Activated CD8-positive, alpha-beta memory T cell treated with anti-CD3 and anti-CD28 coated beads, Interleukin-2, amount 50 U/mL, for 48 hours (primary cell): ENCODE data around the gene PFN3.
"Not testable (repeated sequence)": the region's sequence is repeated elsewhere in the genome, so short reads cannot be mapped to it uniquely, and the experiment has no call there.

Experiments used
- DNase-seq: peaks from one replicate; pipeline ENCODE4 v3.0.0-alpha.2; 2020

The PFN3 gene

DNA sequence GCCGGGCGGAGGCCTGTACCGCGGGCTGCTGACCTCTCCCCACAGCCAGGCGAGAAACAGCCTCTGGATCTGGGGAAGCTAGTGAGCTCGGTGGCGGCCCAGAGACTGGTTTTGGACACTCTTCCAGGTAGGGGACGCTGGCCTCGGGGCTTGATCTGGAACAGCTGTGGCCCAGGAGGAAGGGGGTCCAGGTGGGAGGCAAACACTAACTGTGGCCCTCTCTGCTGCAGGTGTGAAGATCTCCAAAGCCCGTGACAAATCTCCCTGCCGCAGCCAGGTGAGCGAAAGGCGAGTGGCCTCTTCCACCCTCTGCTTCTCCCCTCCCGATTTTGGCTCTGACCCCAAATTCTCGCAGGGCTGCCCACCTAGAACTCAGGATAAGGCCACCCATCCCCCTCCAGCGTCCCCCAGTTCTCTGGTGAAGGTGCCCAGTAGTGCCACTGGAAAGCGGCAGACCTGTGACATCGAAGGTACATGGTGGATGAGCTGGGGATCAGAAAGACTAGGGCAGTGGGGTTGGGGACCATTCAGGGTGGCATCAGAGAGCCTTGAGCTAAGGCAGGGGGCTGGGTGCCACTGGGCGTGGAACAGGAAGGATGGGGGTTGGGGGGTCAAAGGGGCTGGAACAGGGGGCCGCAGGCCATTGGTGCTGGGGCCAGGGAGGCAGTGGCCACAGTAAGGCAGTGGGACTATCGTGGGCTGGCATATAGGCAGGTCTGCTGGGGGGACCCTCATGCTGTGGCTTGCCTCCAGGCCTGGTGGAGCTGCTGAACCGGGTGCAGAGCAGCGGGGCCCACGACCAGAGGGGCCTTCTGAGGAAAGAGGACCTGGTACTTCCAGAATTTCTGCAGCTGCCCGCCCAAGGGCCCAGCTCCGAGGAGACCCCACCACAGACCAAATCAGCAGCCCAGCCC is 29.1 kb downstream of the PFN3 start:
- no peak for DNase-seq

DNA sequence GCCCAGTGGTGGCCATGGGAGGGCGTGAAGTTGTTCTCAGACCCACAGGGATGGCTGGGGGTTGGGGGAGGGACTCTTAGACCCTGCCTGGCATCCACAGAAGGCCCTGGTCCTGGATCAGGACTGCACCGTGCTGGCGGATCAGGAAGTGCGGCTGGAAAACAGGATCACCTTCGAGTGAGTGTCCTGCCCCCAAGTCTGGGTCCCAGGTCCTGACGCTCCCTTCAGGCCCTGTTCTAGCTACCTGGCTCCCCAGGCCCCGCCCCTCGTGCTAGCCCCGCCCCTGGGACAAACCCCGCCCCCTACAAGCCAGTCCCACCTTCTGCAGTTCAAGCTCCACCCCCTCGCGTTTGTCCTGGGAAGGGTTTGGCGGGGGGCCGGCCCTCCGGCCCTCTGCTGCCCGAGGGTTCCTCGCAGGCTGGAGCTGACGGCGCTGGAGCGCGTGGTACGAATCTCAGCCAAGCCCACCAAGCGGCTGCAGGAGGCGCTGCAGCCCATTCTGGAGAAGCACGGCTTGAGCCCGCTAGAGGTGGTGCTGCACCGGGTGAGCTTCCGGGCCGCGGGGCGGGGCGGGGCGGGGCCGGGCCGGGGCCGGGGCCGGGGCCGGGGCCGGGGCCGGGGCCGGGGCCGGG is 29.9 kb downstream of the PFN3 start:
- peak; percentile 85 for DNase-seq

DNA sequence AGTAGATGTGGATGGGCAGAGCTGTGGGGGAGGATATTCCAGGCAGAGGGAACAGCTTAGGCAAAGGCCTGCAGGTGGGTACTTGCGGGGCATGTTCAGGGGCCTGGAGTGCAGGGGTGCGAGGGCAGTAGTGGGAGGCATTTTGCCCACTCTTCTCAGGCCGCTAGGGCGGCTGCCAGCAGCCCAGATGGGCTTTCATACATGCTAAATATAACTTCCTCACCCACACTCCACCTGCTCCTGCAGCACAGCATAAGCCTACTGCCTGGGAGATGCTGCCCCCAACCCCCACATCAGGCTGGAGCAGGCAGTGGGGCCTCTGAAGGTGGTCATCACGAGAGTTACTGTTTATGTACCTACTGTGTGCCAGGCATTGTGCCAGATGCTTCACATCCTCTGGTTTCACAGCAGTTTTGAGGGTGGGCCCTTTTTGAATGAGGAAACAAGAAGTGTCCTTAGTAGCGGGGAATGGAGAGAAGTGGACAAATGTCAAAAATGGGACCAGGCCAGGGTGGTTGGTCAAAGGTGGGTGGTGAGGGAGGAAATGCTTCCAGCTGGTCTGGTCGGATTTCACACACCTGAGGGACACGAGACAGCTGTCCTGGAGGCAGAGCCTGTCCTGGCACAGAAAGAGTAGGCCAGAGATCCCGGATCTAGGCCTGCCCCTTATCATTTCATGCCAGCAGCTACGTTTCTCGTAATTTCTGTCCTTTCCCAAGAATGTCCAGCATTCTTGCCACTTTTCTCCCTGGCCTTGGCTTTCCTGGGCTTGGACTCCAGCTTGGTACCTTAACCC is 30.6 kb downstream of the PFN3 start:
- no peak for DNase-seq

DNA sequence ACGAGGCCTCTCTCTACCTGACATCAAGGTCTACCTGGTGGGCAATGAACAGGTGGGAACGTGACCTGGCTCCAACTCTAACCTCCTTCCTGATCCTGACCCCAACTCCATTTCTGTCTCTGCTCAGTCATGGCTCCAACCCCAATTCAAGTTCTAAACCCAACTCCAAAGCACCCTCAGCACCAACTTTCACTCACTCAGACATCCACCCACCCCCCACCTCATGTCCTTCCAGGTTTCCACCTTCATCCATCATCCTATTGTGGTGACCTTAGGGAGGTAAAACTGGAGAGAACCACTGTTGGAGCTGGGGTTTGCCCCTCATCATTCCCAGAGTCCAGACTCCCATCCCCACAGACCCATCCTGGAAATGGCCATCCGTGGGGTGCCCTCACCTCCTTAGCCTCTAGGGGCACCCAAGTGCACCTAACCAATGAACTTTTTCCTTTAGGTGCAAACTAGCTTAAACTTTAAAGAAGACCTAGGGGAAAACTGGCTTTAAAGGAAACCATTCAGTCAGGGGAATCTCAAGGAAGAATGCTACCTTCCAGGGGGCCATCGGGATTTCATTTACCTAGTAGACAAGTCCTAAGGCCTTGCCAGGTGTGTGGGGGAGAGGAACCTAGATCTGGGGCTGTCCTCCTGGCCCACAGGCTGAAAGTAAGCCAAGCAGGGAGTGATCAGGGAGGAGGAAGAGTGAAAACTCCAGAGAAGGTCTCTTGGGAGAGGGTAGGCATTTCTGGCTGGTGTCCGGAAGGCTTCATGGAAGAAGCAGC is 31.4 kb downstream of the PFN3 start:
- DNase-seq = no peak

DNA sequence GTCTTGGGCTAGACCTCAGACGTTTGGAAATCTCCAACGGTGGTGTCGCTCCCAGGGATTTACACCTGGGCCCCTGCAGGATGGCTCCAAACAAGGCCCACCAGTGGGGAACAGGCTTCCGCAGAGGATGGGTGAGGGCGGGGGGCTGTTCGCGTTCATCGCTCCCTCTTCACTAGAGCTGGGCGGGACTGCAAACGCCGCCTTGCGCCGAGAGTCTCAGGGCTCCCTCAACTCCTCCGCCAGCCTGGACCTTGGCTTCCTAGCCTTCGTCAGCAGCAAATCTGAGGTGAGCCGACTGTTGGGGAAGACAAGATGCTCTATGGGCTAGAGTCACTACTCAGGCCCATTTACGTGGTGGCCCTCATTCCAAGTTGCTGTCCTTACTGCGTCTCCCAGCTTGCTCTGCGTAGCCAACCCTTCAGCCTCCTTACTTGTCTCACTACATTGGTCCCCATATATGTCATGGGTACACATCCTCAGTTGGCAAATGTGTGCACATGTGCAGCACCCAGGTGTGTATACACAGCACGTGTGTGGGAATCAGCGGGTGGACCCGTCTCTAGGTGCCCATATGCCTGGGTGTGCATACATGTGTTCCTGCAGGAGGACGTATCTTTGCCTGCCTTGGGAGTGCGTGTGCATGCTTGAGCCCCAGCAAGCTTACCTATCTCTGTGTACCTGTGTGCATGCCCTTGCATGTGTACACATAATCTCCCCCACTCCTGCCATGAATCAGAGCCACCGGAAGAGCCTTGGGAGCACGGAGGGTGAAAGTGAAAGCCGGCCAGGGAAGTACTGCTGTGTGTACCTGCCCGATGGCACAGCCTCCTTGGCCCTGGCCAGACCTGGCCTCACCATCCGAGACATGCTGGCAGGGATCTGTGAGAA is 32.2 kb downstream of the PFN3 start:
- no peak for DNase-seq

DNA sequence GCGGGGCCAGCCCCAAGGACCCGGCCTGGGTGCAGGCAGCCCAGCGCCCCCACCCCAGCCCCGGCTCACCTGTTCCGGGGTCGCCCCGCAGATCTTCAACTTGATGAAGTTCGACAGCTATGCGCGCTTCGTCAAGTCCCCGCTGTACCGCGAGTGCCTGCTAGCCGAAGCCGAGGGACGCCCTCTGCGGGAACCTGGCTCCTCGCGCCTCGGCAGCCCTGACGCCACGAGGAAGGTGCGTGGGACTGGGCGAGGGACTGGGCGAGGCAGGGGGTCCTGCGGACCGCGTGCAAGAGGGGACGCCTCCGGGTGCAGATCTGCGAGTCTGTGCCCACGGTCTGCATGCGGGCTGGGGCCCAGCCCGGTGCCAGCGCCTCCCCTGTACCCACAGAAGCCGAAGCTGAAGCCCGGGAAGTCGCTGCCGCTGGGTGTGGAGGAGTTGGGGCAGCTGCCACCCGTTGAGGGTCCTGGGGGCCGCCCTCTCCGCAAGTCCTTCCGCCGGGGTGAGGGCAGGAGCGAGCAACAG is 33.1 kb downstream of the PFN3 start:
- DNase-seq = no peak

DNA sequence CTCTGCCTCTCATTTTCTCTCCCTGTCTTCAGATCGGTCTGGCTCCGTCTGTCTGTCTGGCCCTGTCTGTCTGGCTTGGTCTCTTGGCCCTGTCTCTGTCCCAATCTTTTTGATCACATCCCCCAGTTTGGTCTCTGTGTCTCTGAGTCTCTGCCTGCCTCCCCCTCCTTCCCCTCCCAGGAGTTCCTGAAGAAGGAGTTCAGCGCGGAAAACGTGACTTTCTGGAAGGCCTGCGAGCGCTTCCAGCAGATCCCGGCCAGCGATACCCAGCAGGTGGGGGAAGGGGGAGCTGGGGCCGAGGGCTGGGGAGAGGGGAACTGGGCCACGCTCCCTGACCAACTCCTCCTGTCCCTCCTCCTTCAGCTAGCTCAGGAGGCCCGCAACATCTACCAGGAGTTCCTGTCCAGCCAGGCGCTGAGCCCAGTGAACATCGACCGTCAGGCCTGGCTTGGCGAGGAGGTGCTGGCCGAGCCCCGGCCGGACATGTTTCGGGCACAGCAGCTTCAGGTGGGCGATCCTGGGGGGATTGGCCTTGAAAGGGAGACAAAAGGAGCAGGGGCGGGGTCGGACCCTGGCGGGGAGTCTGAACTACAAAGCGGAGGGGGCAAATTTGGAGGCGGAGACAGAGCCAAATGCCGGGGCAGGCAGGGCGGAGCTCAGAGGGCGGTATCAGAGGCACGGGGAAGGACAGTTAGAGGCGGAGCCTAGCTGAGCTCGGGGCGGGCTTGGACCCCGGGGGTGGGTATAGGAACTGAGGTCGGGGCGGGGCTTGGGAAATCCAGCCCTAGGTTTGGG is 33.7 kb downstream of the PFN3 start:
- no peak for DNase-seq

DNA sequence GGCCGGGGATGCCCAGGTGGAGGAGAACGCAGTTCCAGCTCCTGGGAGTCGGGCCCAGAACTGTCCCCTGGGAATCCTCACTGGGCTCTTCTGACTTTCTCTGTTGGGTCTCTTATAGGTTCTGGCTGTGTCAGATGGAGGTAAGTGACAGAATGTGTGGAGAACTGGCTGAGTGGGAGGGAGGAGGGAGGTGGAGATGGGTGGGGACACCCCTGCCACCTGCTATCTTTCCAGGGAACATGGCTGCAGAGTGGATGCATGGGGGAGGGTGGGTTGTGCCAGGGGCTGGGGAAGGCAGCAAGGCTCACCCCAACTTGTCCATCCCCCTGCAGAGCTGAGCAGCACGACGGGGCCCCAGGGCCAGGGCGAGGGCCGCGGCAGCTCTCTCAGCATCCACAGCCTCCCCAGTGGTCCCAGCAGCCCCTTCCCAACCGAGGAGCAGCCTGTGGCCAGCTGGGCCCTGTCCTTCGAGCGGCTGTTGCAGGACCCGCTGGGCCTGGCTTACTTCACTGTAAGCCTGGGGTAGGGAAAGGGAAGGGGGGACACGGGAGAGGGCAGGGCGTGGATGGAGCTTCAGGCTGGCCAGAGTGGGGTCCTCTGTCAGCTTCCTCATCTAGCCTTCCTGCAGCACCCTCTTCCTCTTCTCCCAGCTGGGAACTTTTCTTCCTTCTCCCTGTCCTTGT is 34.5 kb downstream of the PFN3 start:
- DNase-seq = no peak

DNA sequence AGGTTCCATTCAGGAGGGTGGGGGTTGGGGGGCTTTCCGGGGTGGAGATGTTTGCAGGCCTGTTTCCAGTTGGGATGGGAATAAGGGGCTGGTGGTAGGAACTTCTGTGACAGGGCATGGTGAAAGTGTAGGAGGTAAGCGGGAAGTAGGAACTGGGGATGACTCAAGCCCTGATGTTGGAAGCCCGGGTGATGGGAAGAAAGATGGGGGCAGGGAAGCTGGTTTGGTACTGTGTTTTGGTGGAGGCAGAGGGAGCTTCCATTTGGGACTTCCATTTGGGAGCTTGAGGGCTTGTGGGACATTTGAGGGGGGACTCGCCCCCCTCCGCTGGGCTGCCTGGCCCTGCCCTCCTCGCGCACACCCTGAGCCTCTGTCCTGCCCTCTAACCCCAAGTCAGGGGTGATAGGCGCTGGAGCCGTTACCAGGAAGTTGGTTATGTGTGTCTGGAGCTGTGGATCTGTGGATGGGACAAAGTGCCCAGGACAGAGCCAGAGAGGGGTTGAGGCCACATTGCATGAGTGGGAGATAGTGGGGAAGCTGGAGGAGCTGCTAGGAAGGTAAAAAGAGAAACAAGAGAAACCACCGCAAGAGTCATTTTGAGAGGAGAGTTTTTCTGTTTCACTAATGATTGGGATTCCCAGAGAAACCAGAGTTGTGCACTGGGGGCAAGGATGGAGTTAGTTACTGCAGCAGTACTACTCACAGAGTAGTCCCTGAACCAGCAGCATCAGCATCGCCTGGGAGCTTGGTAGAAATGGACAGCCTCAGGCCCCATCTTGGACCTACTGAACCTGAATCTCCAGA is 36.1 kb downstream of the PFN3 start:
- no peak for DNase-seq

DNA sequence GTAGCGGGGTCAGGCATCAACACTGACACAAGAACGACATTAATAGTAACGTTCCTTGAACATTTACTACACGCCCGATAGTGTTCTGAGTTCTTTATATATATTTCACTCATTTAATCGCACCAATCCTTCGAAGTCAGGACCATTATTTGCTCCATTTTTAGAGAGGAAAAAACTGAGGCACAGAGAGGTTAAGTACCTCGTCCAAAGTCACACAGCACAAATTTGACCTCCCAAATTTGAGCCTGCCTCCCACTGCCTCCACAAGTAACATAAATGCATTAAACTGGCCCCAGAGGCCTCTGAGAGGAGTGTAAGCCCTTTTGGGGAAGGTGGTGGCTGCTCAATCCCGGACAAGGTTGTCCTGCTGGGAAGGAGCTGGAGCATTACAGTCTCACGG is 36.9 kb downstream of the PFN3 start:
- DNase-seq = no peak

DNA sequence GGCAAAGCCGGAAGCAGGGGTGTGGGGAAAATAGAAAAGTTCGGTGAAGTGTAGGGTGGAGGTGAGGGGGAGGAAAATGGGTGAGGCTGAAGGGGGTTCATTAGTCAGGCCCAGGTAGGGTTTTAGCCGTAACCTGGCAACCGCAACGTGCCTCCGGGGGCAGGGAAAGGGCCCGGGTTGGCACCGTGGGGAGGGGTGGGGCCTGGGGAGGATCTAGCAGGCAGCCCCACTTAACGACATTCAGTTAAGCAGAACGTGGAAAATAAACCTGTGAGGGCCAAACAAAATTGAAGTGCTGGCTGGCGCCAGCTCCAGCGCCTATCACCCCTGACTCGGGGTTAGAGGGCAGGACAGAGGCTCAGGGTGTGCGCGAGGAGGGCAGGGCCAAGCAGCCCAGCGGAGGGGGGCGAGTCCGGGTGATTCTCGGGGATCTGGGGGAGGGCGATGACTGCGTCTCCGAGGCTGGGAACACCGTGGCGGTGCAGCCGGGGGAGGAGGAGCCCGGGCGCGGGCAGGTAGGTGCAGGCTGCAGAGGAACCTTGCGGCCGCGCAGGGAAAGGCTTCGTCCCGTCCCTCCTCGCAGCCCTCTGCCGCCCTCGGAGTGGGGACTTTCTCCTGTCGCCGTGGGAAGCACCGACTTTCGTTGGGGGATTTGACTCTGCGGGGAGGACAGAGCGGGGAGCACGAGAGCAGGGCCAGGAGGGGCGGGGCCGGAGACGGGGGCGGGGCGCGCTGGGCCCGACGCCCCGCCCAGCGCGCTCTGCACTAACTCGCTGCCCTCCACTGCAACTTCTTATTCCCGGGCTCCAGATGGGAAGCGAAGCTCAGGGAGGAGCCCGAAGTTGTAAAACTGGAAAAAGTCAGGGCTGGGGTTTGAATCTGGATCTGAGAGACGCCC is 37.6 kb downstream of the PFN3 start:
- peak; percentile 83 for DNase-seq

DNA sequence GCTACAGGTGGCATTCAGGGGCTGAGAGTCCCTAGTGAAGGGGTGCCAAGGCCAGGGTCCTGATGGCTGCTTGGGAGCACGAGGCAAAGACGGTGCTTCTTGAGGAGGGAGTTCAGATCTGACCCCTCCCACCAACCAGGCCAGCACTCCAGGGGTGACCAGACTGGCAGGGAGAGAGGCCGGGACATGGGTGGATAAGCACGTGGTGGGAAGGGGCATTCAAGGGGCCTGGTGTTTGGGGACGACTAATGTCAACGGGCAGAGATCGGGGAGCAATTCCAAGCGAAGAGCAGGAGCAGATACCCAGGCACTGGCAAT is 38.2 kb downstream of the PFN3 start:
- no peak for DNase-seq

DNA sequence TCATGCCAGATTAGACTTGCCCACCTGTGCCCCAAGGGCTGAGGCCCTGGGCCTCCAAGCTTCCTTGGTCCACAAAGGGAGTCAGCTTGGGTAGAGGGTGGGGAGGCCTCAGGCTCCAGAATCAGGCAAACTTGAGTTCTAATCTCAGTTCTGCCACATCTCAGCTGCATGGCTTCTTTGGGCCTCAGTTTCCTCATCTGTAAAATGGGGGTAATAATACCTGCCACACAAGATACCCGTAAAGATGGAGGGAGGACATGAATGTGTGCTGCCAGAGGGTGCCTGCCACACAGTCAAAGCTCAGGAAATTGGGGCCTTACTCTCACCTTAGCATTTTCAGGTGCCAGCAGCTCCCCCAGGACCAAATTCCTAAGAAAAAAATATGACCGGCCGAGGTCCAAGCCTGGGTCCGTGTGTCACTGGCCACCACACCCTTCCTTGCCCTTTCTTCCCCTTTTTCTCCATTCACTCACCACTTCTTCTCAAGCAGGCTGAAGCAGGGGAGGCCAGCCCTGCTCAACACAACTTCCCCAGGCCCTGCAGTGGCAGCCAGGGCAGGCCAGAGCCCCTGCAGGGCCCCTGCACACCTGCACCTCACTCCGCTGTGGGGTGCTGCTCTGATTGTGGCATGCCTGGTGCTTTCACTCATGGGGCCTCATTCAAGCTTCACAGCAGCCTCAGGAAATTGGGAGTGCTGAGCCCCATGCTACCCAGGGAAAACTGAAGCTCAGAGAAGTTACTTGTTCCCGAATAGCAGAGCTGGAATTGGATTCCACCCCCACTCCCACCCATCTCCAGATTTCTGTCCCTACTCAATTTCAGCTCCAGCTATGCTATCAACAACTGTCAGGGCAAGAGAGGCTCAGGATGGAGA is 38.8 kb downstream of the PFN3 start:
- DNase-seq = no peak

DNA sequence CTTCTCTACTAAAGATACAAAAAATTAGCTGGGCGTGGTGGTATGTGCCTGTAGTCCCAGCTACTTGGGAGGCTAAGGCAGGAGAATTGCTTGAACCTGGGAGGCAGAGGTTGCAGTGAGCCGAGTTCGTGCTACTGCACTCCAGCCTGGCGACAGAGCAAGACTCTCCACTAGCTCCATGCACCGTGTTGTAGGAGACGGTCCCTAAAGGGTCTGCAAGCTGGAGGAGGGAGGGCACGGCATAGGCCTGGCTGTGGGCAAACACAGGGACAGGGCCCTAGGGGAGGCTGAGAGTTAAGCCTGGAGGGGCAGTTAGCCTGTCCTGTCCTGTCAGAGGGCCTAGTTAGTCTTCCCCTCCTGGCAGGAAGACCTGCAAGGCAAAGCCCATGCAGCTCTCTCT is 39.7 kb downstream of the PFN3 start:
- DNase-seq = not testable (repeated sequence)

DNA sequence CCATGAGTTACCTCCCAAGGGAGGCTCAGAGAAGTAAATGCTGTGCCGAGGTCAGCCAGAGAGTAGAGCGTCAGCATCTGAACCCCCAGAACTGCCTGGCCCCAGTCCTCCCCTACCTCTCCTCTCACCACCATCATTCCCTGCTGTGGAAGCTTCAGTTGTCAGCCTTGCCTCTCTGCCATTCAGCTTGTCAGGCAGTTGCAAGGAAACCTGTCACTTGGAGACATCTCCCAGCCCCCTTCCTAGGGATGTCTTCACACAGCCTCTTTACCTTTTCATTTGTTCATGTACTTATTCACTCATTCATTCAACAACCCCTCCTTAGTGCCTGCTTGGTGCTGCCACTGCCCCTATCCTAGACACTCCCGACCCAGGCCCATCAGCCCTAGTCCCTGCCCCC is 40.6 kb downstream of the PFN3 start:
- no peak for DNase-seq

DNA sequence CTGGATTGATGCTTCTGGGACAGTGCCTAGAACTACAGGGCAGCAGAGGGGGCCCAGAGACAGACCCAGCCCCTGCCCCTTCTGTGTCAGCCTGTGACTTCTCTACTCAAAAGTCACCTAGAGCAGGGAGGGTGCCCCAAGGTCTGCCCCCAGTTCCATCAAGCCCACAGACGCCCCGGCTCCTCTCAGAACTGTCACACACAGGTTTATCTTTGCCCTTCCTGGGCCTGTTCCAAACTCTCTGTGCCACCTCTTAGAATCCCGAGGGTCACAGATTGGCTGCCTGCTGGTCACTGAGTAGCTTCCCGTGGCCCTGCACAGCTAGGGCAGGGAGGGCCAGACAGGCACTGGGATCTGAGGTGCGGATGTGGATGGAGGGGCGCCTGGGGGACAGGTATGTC is 41.0 kb downstream of the PFN3 start:
- no peak for DNase-seq

DNA sequence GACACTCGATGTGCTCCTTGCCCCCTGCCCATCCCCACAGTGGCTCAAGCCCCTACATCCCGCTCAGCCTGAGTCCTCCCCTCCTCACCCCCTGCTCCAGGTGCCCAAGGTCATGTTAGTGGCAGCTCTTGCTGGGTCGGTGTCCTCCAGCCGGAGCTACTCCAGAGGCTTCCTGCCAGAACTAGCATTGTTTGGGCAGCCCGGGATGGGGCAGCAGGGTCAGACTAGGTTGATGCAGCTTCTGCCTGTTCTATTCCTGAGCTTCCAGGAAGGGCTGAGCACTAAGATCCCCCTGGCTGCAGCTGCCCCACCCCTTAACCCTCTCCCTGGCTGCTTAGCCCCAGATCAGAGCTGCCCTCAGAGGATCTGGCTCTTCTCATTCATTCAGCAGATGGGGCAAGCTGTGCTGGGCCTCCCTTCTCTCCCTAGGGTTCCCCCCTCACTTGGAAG is 42.1 kb downstream of the PFN3 start:
- DNase-seq = no peak
